ENCODE measurements around the gene XPNPEP1.
A peak's percentile ranks its signal among the peaks of the same experiment; 100 is the strongest.

The XPNPEP1 gene

GRCh38 chr10:109939315-109939961 is 16.1 kb upstream of the XPNPEP1 start:
- Histone ChIP-seq H3K79me2 (ENCODE audit: control insufficient read depth, insufficient read depth, low read length) (no peaks in the 10 kb centered on the region), H3K4me3 (ENCODE audit: low read length) (no peak overlapping the region), H2AK5ac (ENCODE audit: low read length) (no peak overlapping the region), H3K27me3 (ENCODE audit: insufficient read depth, low read length, poor library complexity) (no peaks in the 10 kb centered on the region), H3K4me2 (ENCODE audit: low read length) (no peak overlapping the region), H2BK120ac (ENCODE audit: low read depth, low read length) (no peak overlapping the region), H2BK5ac (ENCODE audit: low read length) (no peak overlapping the region), H3K4ac (ENCODE audit: low read depth, low read length) (no peak overlapping the region), H3K36me3 (ENCODE audit: control insufficient read depth, insufficient read depth, low read length) (no peaks in the 10 kb centered on the region), H4K8ac (ENCODE audit: low read depth, low read length) (no peak overlapping the region), H3K56ac (ENCODE audit: low read length) (no peak overlapping the region), H3K23ac (ENCODE audit: low read length) (no peak overlapping the region), H4K5ac (ENCODE audit: low read length) (no peak overlapping the region), H3K18ac (ENCODE audit: low read length) (no peak overlapping the region), H3K27ac (ENCODE audit: low read depth, low read length) (no peak overlapping the region), H3K79me1 (ENCODE audit: low read length) (no peaks in the 10 kb centered on the region), H2BK15ac (replicated peaks; ENCODE audit: low read depth) (no peak overlapping the region), H3K9ac (ENCODE audit: low read length) (no peak overlapping the region), H3K4me1 (ENCODE audit: control insufficient read depth, low read depth, low read length) (peaks cover 3% of the 10 kb centered on the region)
- DNase-seq: no peak
- no CpG with 5 or more reads among the region's 3 CpGs for WGBS (ENCODE audit: extremely low coverage, insufficient coverage, low lambda C conversion rate)

- H3K18ac ChIP-seq (ENCODE audit: low read length): no peak overlapping the region
Measured at GRCh38 chr10:109937460-109938065, 14.3 kb upstream of the XPNPEP1 start.

GRCh38 chr10:109934958-109935793 is 11.9 kb upstream of the XPNPEP1 start:
- Histone ChIP-seq H3K4me2 (ENCODE audit: low read length) (no peak overlapping the region), H3K56ac (ENCODE audit: low read length) (no peak overlapping the region), H3K36me3 (ENCODE audit: control insufficient read depth, insufficient read depth, low read length) (no peaks in the 10 kb centered on the region), H3K27me3 (ENCODE audit: insufficient read depth, low read length, poor library complexity) (no peaks in the 10 kb centered on the region), H3K79me2 (ENCODE audit: control insufficient read depth, insufficient read depth, low read length) (no peaks in the 10 kb centered on the region), H3K79me1 (ENCODE audit: low read length) (no peaks in the 10 kb centered on the region), H4K8ac (ENCODE audit: low read depth, low read length) (no peak overlapping the region), H2AK5ac (ENCODE audit: low read length) (no peak overlapping the region), H3K9ac (ENCODE audit: low read length) (no peak overlapping the region), H4K5ac (ENCODE audit: low read length) (no peak overlapping the region), H3K4me1 (ENCODE audit: control insufficient read depth, low read depth, low read length) (no peaks in the 10 kb centered on the region), H2BK15ac (replicated peaks; ENCODE audit: low read depth) (no peak overlapping the region), H3K4me3 (ENCODE audit: low read length) (no peak overlapping the region), H2BK120ac (ENCODE audit: low read depth, low read length) (no peak overlapping the region), H2BK5ac (ENCODE audit: low read length) (no peak overlapping the region), H3K18ac (ENCODE audit: low read length) (no peak overlapping the region), H3K27ac (ENCODE audit: low read depth, low read length) (no peak overlapping the region), H3K23ac (ENCODE audit: low read length) (no peak overlapping the region), H3K4ac (ENCODE audit: low read depth, low read length) (no peak overlapping the region)
- no CpG with 5 or more reads among the region's 5 CpGs for WGBS (ENCODE audit: extremely low coverage, insufficient coverage, low lambda C conversion rate)
- no peak for DNase-seq

More at GRCh38 chr10:109937460-109938065, 14.3 kb upstream of the XPNPEP1 start:
- H3K79me1 ChIP-seq (ENCODE audit: low read length): no peaks in the 10 kb centered on the region
- H4K8ac ChIP-seq (ENCODE audit: low read depth, low read length): no peak overlapping the region
- H3K36me3 ChIP-seq (ENCODE audit: control insufficient read depth, insufficient read depth, low read length): no peaks in the 10 kb centered on the region
- H3K27ac ChIP-seq (ENCODE audit: low read depth, low read length): no peak overlapping the region
- H2AK5ac ChIP-seq (ENCODE audit: low read length): no peak overlapping the region
- H3K4ac ChIP-seq (ENCODE audit: low read depth, low read length): no peak overlapping the region
- no peak overlapping the region for H3K4me2 ChIP-seq (ENCODE audit: low read length)
- no peak for DNase-seq
- H3K79me2 ChIP-seq (ENCODE audit: control insufficient read depth, insufficient read depth, low read length): no peaks in the 10 kb centered on the region
- H4K5ac ChIP-seq (ENCODE audit: low read length): no peak overlapping the region
- H3K4me1 ChIP-seq (ENCODE audit: control insufficient read depth, low read depth, low read length): peaks cover 3% of the 10 kb centered on the region
- no CpG with 5 or more reads among the region's 6 CpGs for whole genome bisulfite sequencing (ENCODE audit: extremely low coverage, insufficient coverage, low lambda C conversion rate)
- H3K27me3 ChIP-seq (ENCODE audit: insufficient read depth, low read length, poor library complexity): no peaks in the 10 kb centered on the region
- no peak overlapping the region for H3K56ac ChIP-seq (ENCODE audit: low read length)
- no peak overlapping the region for H3K4me3 ChIP-seq (ENCODE audit: low read length)
- no peak overlapping the region for H3K23ac ChIP-seq (ENCODE audit: low read length)
- no peak overlapping the region for H3K9ac ChIP-seq (ENCODE audit: low read length)
- no peak overlapping the region for H2BK120ac ChIP-seq (ENCODE audit: low read depth, low read length)
- H2BK15ac ChIP-seq (replicated peaks; ENCODE audit: low read depth): no peak overlapping the region
- H2BK5ac ChIP-seq (ENCODE audit: low read length): no peak overlapping the region

- Histone ChIP-seq H3K27me3 (ENCODE audit: insufficient read depth, low read length, poor library complexity) (no peaks in the 10 kb centered on the region), H3K18ac (ENCODE audit: low read length) (no peak overlapping the region), H3K23ac (ENCODE audit: low read length) (no peak overlapping the region), H4K8ac (ENCODE audit: low read depth, low read length) (no peak overlapping the region), H2BK15ac (replicated peaks; ENCODE audit: low read depth) (no peak overlapping the region), H3K4ac (ENCODE audit: low read depth, low read length) (no peak overlapping the region), H3K36me3 (ENCODE audit: control insufficient read depth, insufficient read depth, low read length) (no peaks in the 10 kb centered on the region), H3K27ac (ENCODE audit: low read depth, low read length) (no peak overlapping the region), H3K4me3 (ENCODE audit: low read length) (no peak overlapping the region), H3K79me2 (ENCODE audit: control insufficient read depth, insufficient read depth, low read length) (no peaks in the 10 kb centered on the region), H3K4me2 (ENCODE audit: low read length) (no peak overlapping the region), H3K79me1 (ENCODE audit: low read length) (no peaks in the 10 kb centered on the region), H2BK5ac (ENCODE audit: low read length) (no peak overlapping the region), H3K4me1 (ENCODE audit: control insufficient read depth, low read depth, low read length) (no peaks in the 10 kb centered on the region), H3K56ac (ENCODE audit: low read length) (no peak overlapping the region), H2BK120ac (ENCODE audit: low read depth, low read length) (no peak overlapping the region), H2AK5ac (ENCODE audit: low read length) (no peak overlapping the region), H4K5ac (ENCODE audit: low read length) (no peak overlapping the region), H3K9ac (ENCODE audit: low read length) (no peak overlapping the region)
- no CpG with 5 or more reads among the region's 5 CpGs for WGBS (ENCODE audit: extremely low coverage, insufficient coverage, low lambda C conversion rate)
- peak; percentile 24 for DNase-seq
Measured at GRCh38 chr10:109933984-109934565, 10.8 kb upstream of the XPNPEP1 start.

GRCh38 chr10:109932968-109933367 is 9.7 kb upstream of the XPNPEP1 start:
- Histone ChIP-seq H3K4me1 (ENCODE audit: control insufficient read depth, low read depth, low read length) (no peaks in the 10 kb centered on the region), H3K18ac (ENCODE audit: low read length) (no peak overlapping the region), H3K79me2 (ENCODE audit: control insufficient read depth, insufficient read depth, low read length) (no peaks in the 10 kb centered on the region), H3K27me3 (ENCODE audit: insufficient read depth, low read length, poor library complexity) (no peaks in the 10 kb centered on the region), H4K5ac (ENCODE audit: low read length) (no peak overlapping the region), H3K79me1 (ENCODE audit: low read length) (no peaks in the 10 kb centered on the region), H3K4me3 (ENCODE audit: low read length) (no peak overlapping the region), H3K56ac (ENCODE audit: low read length) (no peak overlapping the region), H2AK5ac (ENCODE audit: low read length) (no peak overlapping the region), H2BK15ac (replicated peaks; ENCODE audit: low read depth) (no peak overlapping the region), H3K36me3 (ENCODE audit: control insufficient read depth, insufficient read depth, low read length) (no peaks in the 10 kb centered on the region), H3K4me2 (ENCODE audit: low read length) (no peak overlapping the region), H2BK5ac (ENCODE audit: low read length) (no peak overlapping the region), H4K8ac (ENCODE audit: low read depth, low read length) (no peak overlapping the region), H3K4ac (ENCODE audit: low read depth, low read length) (no peak overlapping the region), H2BK120ac (ENCODE audit: low read depth, low read length) (no peak overlapping the region), H3K23ac (ENCODE audit: low read length) (no peak overlapping the region), H3K27ac (ENCODE audit: low read depth, low read length) (no peak overlapping the region), H3K9ac (ENCODE audit: low read length) (no peak overlapping the region)
- DNase-seq: no peak
- WGBS (ENCODE audit: extremely low coverage, insufficient coverage, low lambda C conversion rate): no CpG with 5 or more reads among the region's 3 CpGs
